ENCODE results near the gene UQCRC1.
A peak's percentile ranks its signal among the peaks of the same experiment; 100 is the strongest.

The UQCRC1 gene

GRCh38 chr3:48571938-48572337 lies 37.5 kb downstream of the UQCRC1 start:
- no peak for DNase-seq (ENCODE audit: low spot score)

- DNase-seq (ENCODE audit: low spot score) = no peak
These were observed 39.5 kb downstream of the UQCRC1 start for GRCh38 chr3:48569808-48570450.

- no peak for DNase-seq (ENCODE audit: low spot score)
These were observed 40.0 kb downstream of the UQCRC1 start for GRCh38 chr3:48569400-48569799.

GRCh38 chr3:48568476-48568875 lies 41.0 kb downstream of the UQCRC1 start:
- DNase-seq (ENCODE audit: low spot score) = no peak

- no peak for DNase-seq (ENCODE audit: low spot score)
These were observed 41.9 kb downstream of the UQCRC1 start for GRCh38 chr3:48567500-48567899.

GRCh38 chr3:48567090-48567489 lies 42.4 kb downstream of the UQCRC1 start:
- DNase-seq (ENCODE audit: low spot score) = no peak

- DNase-seq (ENCODE audit: low spot score) = no peak
These were observed 43.1 kb downstream of the UQCRC1 start for GRCh38 chr3:48566401-48566760.

GRCh38 chr3:48565591-48566400 lies 43.6 kb downstream of the UQCRC1 start:
- no peak for DNase-seq (ENCODE audit: low spot score)

GRCh38 chr3:48565186-48565585 lies 44.3 kb downstream of the UQCRC1 start:
- no peak for DNase-seq (ENCODE audit: low spot score)

GRCh38 chr3:48564667-48565066 lies 44.8 kb downstream of the UQCRC1 start:
- DNase-seq (ENCODE audit: low spot score) = no peak

- DNase-seq (ENCODE audit: low spot score) = peak; percentile 67
These were observed 45.4 kb downstream of the UQCRC1 start for GRCh38 chr3:48564022-48564421.

GRCh38 chr3:48563382-48563918 lies 46.0 kb downstream of the UQCRC1 start, which contains the start of gene UCN2:
Gene UCN2, minus strand, starts transcription at chr3:48563781. Its CDS starts 657 bp downstream, at chr3:48563124.
- DNase-seq (ENCODE audit: low spot score) = no peak

- DNase-seq (ENCODE audit: low spot score) = no peak
These were observed 46.9 kb downstream of the UQCRC1 start for GRCh38 chr3:48562367-48563095.

- DNase-seq (ENCODE audit: low spot score) = no peak
These were observed 48.3 kb downstream of the UQCRC1 start for GRCh38 chr3:48561045-48561736.

GRCh38 chr3:48560648-48561018 lies 48.8 kb downstream of the UQCRC1 start:
- no peak for DNase-seq (ENCODE audit: low spot score)

GRCh38 chr3:48558493-48559134 lies 50.8 kb downstream of the UQCRC1 start:
- no peak for DNase-seq (ENCODE audit: low spot score)

- peak; percentile 98 for DNase-seq (ENCODE audit: low spot score)
These were observed 52.4 kb downstream of the UQCRC1 start, which contains the start of gene PFKFB4 for GRCh38 chr3:48556796-48557626. Gene PFKFB4, minus strand, starts transcription at chr3:48556803. Its CDS starts 26 bp downstream, at chr3:48556777.

GRCh38 chr3:48555949-48556795 lies 53.3 kb downstream of the UQCRC1 start:
- DNase-seq (ENCODE audit: low spot score) = no peak

- no peak for DNase-seq (ENCODE audit: low spot score)
These were observed 54.1 kb downstream of the UQCRC1 start for GRCh38 chr3:48555231-48555948.

Data from kidney capillary endothelial cell (primary cell).